Activated CD8-positive, alpha-beta memory T cell treated with anti-CD3 and anti-CD28 coated beads, Interleukin-2, amount 50 U/mL, for 24 hours (primary cell): Measurements from ENCODE around the gene COL4A2.
"Not testable (repeated sequence)": the region's sequence is repeated elsewhere in the genome, so short reads cannot be mapped to it uniquely, and the experiment has no call there.

ENCODE experiments used
- DNase-seq: peaks from one replicate; pipeline ENCODE4 v3.0.0-alpha.2; 2020; ENCODE audit errors: extremely low read depth

Gene COL4A2

GRCh38 chr13:110379905-110380341 lies 72.8 kb downstream of the COL4A2 start:
- DNase-seq, result no peak

GRCh38 chr13:110380359-110381028 lies 73.4 kb downstream of the COL4A2 start:
- DNase-seq, result no peak

- DNase-seq, result no peak
These were observed 73.9 kb downstream of the COL4A2 start for GRCh38 chr13:110381029-110381360.

GRCh38 chr13:110382229-110382628 lies 75.1 kb downstream of the COL4A2 start:
- no peak for DNase-seq

GRCh38 chr13:110382830-110383229 lies 75.7 kb downstream of the COL4A2 start:
- no peak for DNase-seq

- no peak for DNase-seq
These were observed 80.5 kb downstream of the COL4A2 start for GRCh38 chr13:110387451-110388107.

GRCh38 chr13:110388108-110388943 lies 81.2 kb downstream of the COL4A2 start:
- no peak for DNase-seq

GRCh38 chr13:110390567-110390966 lies 83.5 kb downstream of the COL4A2 start:
- no peak for DNase-seq

- DNase-seq, result no peak
These were observed 84.2 kb downstream of the COL4A2 start for GRCh38 chr13:110391273-110391672.

- DNase-seq, result no peak
These were observed 85.6 kb downstream of the COL4A2 start for GRCh38 chr13:110392510-110393240.

GRCh38 chr13:110393761-110394160 lies 86.7 kb downstream of the COL4A2 start:
- DNase-seq, result no peak

GRCh38 chr13:110394371-110394841 lies 87.3 kb downstream of the COL4A2 start:
- DNase-seq, result no peak

- not testable (repeated sequence) for DNase-seq
These were observed 88.5 kb downstream of the COL4A2 start for GRCh38 chr13:110395616-110396015.

GRCh38 chr13:110396476-110396875 lies 89.4 kb downstream of the COL4A2 start:
- no peak for DNase-seq

- no peak for DNase-seq
These were observed 89.9 kb downstream of the COL4A2 start for GRCh38 chr13:110396913-110397381.

- DNase-seq, result no peak
These were observed 90.5 kb downstream of the COL4A2 start for GRCh38 chr13:110397436-110398115.

- no peak for DNase-seq
These were observed 91.8 kb downstream of the COL4A2 start for GRCh38 chr13:110398564-110399507.

- no peak for DNase-seq
These were observed 92.7 kb downstream of the COL4A2 start for GRCh38 chr13:110399801-110400200.

- no peak for DNase-seq
These were observed 93.9 kb downstream of the COL4A2 start for GRCh38 chr13:110400786-110401533.
